GM21717 (cell line): ENCODE measurements around the gene HPN.
"Not testable (repeated sequence)": the region's sequence is repeated elsewhere in the genome, so short reads cannot be mapped to it uniquely, and the experiment has no call there.

Experiments
- ATAC-seq: cut with Tn5 transposase; IDR thresholded peaks from one replicate; pipeline ENCODE4 v1.9.1; 2021; ENCODE audit warnings: mild to moderate bottlenecking, moderate library complexity; ENCODE audit not compliant: unreplicated experiment

HPN gene

GRCh38 chr19:35100588-35101533 lies 59.3 kb downstream of the HPN start:
- ATAC-seq, result no peak

- ATAC-seq, result not testable (repeated sequence)
Measured at GRCh38 chr19:35101949-35102348, 60.4 kb downstream of the HPN start.

GRCh38 chr19:35103614-35104013 lies 62.1 kb downstream of the HPN start:
- ATAC-seq, result not testable (repeated sequence)

- no peak for ATAC-seq
Measured at GRCh38 chr19:35104361-35104760, 62.8 kb downstream of the HPN start.

- no peak for ATAC-seq
Measured at GRCh38 chr19:35105047-35105410, 63.5 kb downstream of the HPN start.

GRCh38 chr19:35105411-35106290 lies 64.1 kb downstream of the HPN start:
- ATAC-seq, result no peak

- ATAC-seq, result no peak
Measured at GRCh38 chr19:35106291-35106583, 64.7 kb downstream of the HPN start.

- no peak for ATAC-seq
Measured at GRCh38 chr19:35106898-35107541, 65.5 kb downstream of the HPN start.

- no peak for ATAC-seq
Measured at GRCh38 chr19:35107545-35107944, 66.0 kb downstream of the HPN start.

GRCh38 chr19:35108730-35109129 lies 67.2 kb downstream of the HPN start:
- no peak for ATAC-seq

- no peak for ATAC-seq
Measured at GRCh38 chr19:35109395-35110112, 68.0 kb downstream of the HPN start.

- no peak for ATAC-seq
Measured at GRCh38 chr19:35110974-35111373, 69.5 kb downstream of the HPN start.

GRCh38 chr19:35112995-35113688 lies 71.6 kb downstream of the HPN start:
- ATAC-seq, result no peak

- no peak for ATAC-seq
Measured at GRCh38 chr19:35114353-35115176, 73.0 kb downstream of the HPN start.

- no peak for ATAC-seq
Measured at GRCh38 chr19:35115177-35115951, 73.8 kb downstream of the HPN start, which contains the start of gene FXYD3. Gene FXYD3, plus strand, starts transcription at chr19:35115823. Its CDS starts 3,554 bp downstream, at chr19:35119377.
